ENCODE results near the gene HS3ST5.

DNA sequence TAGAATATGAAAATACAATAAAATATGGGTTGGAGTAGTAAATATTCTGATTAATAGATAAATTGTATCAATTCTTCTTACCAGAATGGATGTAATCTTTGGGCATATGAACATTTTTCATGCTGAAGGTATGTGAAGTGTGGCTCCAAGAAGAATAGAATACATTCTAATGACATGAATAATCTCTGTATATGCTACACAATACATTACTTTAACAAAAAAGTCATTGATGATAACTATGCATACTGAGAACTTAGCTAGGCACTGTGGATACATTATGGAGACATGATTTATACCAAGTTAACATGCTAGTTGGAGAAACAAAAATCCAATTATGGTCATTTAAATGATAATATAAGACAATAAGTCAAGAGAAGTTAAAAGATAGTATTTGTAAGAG lies 309.2 kb downstream of the HS3ST5 start:
- no peak for TF ChIP-seq POLR2A (IDR thresholded peaks at IDR 0.05; ENCODE audit: borderline replicate concordance, extremely low read depth, insufficient read depth, insufficient read length)
- TF ChIP-seq, protein P1, sequence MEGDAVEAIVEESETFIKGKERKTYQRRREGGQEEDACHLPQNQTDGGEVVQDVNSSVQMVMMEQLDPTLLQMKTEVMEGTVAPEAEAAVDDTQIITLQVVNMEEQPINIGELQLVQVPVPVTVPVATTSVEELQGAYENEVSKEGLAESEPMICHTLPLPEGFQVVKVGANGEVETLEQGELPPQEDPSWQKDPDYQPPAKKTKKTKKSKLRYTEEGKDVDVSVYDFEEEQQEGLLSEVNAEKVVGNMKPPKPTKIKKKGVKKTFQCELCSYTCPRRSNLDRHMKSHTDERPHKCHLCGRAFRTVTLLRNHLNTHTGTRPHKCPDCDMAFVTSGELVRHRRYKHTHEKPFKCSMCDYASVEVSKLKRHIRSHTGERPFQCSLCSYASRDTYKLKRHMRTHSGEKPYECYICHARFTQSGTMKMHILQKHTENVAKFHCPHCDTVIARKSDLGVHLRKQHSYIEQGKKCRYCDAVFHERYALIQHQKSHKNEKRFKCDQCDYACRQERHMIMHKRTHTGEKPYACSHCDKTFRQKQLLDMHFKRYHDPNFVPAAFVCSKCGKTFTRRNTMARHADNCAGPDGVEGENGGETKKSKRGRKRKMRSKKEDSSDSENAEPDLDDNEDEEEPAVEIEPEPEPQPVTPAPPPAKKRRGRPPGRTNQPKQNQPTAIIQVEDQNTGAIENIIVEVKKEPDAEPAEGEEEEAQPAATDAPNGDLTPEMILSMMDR (IDR thresholded peaks at IDR 0.05 in 2 of 3, conservative IDR thresholded peaks at IDR 0.05 in 1 of 3; ENCODE audit: borderline replicate concordance in 1 of 3, insufficient read depth in 1 of 3, low read depth in 2 of 3, low read length in 2 of 3), result no peak
- no peak for TF ChIP-seq SIN3A (IDR thresholded peaks at IDR 0.05; ENCODE audit: low read depth)
- TF ChIP-seq POLR2AphosphoS5 (IDR thresholded peaks at IDR 0.05; ENCODE audit: low read depth, low read length), result no peak
- TF ChIP-seq, protein P2, sequence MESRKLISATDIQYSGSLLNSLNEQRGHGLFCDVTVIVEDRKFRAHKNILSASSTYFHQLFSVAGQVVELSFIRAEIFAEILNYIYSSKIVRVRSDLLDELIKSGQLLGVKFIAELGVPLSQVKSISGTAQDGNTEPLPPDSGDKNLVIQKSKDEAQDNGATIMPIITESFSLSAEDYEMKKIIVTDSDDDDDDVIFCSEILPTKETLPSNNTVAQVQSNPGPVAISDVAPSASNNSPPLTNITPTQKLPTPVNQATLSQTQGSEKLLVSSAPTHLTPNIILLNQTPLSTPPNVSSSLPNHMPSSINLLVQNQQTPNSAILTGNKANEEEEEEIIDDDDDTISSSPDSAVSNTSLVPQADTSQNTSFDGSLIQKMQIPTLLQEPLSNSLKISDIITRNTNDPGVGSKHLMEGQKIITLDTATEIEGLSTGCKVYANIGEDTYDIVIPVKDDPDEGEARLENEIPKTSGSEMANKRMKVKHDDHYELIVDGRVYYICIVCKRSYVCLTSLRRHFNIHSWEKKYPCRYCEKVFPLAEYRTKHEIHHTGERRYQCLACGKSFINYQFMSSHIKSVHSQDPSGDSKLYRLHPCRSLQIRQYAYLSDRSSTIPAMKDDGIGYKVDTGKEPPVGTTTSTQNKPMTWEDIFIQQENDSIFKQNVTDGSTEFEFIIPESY (IDR thresholded peaks at IDR 0.05; ENCODE audit: extremely low read depth, insufficient replicate concordance, low read length), result no peak
- no peak for TF ChIP-seq ELF1 (IDR thresholded peaks at IDR 0.05; ENCODE audit: borderline replicate concordance, low read depth)
- TF ChIP-seq ZNF274 (IDR thresholded peaks at IDR 0.05; ENCODE audit: low read depth, low read length), result no peak
- TF ChIP-seq EZH2phosphoT487 (IDR thresholded peaks at IDR 0.05; ENCODE audit: borderline replicate concordance), result no peak
- TF ChIP-seq, protein P3, sequence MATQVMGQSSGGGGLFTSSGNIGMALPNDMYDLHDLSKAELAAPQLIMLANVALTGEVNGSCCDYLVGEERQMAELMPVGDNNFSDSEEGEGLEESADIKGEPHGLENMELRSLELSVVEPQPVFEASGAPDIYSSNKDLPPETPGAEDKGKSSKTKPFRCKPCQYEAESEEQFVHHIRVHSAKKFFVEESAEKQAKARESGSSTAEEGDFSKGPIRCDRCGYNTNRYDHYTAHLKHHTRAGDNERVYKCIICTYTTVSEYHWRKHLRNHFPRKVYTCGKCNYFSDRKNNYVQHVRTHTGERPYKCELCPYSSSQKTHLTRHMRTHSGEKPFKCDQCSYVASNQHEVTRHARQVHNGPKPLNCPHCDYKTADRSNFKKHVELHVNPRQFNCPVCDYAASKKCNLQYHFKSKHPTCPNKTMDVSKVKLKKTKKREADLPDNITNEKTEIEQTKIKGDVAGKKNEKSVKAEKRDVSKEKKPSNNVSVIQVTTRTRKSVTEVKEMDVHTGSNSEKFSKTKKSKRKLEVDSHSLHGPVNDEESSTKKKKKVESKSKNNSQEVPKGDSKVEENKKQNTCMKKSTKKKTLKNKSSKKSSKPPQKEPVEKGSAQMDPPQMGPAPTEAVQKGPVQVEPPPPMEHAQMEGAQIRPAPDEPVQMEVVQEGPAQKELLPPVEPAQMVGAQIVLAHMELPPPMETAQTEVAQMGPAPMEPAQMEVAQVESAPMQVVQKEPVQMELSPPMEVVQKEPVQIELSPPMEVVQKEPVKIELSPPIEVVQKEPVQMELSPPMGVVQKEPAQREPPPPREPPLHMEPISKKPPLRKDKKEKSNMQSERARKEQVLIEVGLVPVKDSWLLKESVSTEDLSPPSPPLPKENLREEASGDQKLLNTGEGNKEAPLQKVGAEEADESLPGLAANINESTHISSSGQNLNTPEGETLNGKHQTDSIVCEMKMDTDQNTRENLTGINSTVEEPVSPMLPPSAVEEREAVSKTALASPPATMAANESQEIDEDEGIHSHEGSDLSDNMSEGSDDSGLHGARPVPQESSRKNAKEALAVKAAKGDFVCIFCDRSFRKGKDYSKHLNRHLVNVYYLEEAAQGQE (IDR thresholded peaks at IDR 0.05; ENCODE audit: low read depth), result no peak
- no peak for TF ChIP-seq JUND (IDR thresholded peaks at IDR 0.05)
- TF ChIP-seq YY1 (IDR thresholded peaks at IDR 0.05; ENCODE audit: extremely low read depth, insufficient replicate concordance, low read depth, low read length), result no peak

Data from HCT116 (cell line).